GM18907 (cell line): Measurements from ENCODE around the gene MEGF11.

Source experiments
- ATAC-seq: cut with Tn5 transposase; IDR thresholded peaks from one replicate; pipeline ENCODE4 v1.9.1; 2021; ENCODE audit warnings: mild to moderate bottlenecking, moderate library complexity; ENCODE audit not compliant: unreplicated experiment

Gene MEGF11

DNA sequence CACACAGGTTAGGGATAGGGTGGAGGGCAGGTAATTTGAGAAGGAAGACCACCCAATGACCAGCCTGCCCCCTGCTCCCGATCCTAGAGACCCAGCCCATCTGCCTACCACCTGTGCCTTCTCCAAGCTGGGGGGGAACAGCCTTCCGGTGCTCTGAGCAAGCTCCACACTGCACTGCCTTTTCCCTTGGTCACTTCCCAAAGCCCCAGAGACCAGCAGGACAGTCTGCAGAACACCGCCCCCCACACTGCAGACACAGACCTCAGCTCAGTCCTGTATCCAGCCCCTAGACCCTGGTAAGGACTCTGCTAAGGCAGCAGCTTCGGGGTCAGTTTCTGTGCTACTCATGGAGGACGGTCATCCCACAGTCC lies 156.9 kb downstream of the MEGF11 start:
- ATAC-seq: no peak

DNA sequence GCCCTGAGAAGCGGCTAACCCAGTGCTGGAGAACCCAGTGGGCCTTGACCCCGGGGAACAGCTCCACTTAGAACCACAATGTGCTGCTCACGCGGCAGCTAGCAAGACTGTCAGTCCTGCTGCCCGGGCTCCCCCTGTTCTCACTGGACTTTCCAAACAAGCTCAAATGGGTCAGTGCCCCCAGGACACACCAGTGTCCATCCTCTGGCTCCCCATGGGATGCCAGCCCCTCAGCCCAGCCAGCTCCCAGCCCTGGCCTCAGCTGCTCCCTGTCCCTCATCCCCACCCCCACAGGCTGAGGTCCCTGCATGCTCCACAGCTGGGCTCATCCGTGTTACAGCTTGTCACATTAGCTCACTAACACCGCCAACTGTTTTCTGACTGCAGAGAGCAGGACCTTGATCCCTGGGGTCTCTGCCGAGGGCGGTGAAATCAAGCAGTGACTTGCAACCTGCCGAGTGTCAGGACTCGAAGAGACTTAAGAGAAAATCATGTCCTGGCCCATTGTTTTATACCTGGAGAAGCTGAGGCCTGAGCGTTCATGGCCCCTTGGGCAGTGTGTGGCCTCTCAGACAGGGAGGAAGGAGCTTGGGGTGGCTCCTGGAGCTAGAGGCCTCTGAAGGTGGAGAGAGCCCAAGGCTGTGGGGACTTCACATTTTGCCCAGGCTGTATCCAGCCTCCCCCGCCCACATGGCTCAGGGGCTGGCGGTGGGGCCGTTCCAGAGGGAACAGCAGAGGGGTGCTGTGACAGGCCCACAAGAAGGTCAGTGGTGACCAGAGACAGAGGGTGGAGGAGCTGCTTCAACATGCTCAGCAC lies 157.5 kb downstream of the MEGF11 start:
- no peak for ATAC-seq

DNA sequence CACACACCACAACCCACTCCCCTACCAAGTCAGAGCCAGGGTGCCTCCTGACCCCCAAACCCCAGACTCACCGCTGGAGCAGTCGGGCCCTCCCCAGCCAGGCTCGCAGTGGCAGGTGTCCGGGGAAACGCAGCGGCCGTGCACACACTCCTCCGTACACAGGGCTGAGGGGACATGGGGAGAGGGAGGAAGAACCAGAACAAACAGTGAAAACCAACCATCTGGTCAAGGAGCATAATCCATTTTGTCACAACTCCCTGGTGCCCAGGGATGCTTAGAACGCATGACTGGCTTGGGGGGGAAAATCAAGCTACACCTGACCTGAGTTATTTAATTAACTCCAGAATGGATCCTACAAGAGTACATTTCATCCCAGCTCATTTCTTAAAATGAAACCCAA lies 159.2 kb downstream of the MEGF11 start:
- ATAC-seq: no peak

DNA sequence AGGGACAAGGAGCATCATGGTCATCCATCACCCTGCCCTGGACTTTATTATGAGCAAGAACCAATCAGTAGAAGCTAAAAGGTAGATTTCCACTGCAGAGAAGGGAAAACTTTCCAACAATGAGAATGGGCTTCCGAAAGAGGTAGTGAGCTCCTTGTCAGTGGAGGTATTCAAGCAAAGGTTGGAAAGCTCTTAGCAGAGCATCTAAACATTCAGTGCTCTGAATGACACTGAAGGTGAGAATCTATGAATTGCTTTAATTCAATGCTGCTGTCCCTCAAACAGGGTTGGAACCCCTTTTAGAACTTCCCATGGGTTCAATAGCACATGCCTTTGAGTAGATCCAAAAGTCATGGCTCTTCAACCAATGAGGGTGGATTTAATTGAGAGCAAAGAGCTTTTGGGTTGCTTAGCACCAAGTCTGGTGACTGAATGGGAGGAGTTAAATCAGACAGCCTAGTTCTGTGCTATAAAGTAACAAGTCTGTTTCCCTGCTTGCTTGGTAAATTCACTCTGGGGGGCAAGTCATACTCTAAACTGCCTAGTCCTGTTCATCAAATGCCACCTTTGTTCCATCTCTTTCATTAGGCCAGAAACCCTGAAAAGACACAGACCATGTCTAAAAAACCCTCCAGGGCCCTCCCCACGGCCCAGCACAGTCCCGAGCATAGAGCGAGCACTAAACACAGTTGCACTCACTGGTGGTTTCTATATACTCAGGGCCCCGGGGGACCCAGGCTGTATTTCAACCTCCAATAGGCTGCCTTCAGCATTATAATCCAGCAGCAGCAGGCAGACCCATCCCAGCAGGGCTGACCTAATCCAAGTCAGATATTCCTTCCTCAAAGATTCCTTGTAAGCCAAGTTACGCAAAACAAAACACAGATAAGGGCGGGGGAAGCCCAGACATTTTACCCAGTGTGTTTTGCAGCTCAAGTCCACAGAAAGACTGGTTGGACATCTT lies 161.2 kb downstream of the MEGF11 start:
- no peak for ATAC-seq

DNA sequence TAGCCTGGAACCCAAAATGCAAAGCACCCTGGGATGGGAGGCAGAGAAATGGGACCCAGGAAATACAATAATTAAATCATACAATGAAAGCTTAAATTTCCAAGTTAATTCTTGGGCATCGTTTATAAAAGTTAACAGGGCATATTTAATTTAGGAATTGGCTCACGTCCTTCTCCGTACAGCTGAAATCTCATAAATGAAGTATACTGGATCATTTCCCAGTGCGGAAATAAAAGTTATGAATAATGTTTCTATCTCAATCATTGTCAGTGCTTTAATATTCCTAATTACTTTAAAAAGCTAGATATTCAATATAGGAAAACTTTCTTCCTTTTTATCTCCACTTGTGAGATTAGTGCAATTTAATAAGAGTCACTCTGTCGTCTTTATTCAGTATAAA lies 164.0 kb downstream of the MEGF11 start:
- ATAC-seq: no peak

DNA sequence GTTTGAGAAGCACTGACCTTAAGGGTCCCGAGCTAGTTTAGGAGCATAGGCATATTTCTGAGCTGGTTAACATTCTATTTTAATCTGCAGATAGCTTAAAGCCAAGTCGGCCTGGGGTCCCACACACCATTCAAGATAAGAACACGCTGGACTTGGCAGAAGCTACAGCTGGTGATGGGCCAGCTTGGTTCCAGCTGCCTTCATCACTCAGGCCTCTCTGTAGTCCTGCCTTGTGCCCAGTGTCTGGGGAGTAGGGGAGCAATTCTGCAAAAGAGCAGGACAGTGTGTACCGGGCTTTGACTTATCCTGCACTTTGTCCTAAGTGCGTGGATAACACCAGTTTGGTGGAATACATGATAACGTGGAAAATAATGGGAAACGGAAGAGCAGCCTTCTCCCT lies 164.5 kb downstream of the MEGF11 start:
- no peak for ATAC-seq

DNA sequence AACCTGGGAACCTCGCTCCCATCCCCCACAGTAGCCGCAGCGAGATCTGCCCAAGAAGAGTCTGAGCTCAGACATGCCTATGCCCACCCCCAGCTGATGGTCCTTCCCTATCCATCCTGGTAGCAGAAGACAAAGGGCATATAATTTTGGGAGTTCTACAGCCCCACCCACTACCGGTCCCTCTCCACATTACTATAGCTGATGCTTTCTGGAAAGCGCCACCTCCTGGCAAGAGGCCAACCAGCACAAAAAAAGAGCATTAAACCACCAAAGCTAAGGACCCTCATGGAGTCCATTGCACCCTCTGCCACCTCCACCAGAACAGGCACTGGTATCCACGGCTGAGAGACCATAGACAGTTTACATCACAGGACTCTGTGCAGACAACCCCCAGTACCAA lies 168.4 kb downstream of the MEGF11 start:
- ATAC-seq: no peak

DNA sequence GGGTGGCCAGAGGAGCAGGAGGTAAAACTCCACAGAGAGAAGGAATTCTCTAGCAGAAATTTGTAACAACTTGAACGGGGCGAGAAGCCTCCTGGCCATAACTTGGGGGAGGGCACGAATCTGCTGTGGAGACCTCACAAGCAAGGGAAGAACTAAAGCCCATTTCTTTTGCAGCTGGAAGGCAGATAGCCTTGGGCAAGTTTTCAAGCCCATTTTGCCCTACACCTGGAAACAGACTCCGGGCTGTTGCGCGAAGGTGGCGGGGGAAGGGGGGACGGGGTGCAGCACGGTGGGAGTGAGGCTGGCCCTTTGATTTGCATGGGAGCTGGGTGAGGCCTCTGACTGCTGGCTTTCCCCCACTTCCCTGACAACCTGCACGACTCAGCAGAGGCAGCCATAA lies 168.8 kb downstream of the MEGF11 start:
- no peak for ATAC-seq

DNA sequence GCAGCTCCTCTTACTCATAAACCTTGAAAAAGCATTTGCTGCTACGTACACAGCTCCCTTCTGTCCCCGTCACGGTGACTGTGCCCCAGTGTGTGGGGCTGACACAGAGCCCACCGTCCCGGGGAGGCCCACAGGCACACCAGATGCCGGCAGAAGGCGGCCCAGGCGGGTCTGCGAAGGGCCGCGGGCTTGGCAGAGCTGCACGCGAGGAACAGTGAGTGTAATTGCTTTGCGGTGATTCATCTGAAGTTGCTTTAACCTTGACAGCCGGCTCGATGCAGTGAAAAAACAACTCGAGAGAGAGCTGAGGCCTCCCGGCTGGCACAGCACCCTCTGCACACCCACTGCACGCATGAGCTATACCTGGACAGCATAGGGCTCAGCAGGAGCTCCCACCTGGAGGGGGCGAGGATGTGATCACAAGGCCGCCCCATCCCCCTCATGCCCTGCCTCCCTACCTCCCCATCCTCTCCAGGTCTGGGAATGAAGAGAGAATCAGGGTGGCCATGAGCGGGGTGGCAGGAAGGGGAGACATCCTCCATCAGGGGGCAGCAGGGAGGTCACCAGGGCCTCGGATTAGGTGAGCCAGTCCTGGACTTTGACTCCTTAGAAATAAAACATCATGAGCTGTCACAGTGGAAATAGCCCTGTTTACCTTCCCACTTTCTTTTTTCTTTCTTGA lies 172.7 kb downstream of the MEGF11 start:
- no peak for ATAC-seq

DNA sequence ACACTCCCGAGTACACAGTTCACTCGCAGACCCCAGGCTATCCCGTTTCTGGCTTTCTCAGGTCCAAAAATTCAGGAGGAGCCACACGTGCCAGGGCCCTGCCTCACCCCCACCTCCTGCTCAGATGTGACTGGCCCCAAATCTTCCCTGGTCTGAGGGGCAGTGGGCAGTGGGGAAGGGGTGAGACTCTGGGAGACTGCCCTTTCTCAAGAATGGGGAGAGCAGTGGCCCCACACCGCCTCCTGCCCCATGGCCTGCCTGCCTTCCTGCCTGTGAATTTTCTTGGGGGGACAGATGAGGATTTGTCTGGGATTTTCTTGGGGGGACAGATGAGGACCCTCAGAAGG lies 174.6 kb downstream of the MEGF11 start:
- ATAC-seq: no peak

DNA sequence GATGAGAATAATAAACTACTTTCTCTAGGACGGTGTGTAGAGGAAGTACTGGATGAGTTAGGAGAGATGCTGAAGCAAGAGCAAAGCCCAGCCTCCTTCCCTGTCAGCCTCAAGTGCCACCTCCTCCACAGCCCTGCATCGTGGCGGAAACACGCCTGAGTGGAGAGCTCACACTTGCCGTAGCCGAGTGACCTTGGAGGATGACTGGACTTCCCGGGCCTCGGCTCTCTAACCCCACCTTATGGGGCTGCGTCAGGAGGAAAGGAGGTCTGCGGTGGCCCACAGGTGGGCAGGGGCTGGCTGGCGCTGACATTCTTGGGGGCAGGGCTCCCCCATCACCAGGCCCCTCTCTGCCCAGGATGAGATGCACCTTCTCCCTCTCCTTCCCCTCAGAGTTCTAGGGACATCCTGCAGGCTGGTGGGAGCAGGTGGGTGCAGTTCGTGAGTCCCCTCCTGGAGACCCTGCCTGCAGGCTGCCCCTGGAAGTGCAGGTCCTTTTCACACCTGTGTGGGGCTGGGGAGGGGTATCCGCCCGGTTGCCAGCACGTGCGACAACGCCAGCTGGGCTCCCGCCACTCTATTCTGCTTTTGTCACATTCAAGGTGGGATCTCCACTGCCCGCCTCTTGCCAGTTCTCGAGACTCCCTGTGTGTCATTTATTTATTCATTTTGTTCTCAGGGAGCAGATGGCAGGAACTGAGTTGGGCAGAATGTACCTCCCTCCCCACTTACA lies 175.2 kb downstream of the MEGF11 start:
- ATAC-seq: no peak

DNA sequence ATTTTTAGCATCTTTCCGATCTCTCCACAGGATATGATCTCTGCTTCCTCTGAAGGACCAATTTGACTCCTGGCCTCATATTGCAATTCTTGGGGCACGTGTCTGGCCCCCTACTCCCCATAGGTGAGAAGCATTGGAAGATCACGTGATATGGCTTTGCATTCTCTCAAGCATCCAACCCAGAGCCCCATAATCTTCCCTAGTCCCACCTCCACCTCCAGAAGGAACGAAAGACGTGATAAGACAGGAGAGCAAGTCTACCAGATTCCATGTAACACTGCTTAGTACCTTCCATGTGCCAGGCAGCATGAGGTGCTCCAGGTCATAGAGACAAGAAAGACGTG lies 176.3 kb downstream of the MEGF11 start:
- no peak for ATAC-seq

DNA sequence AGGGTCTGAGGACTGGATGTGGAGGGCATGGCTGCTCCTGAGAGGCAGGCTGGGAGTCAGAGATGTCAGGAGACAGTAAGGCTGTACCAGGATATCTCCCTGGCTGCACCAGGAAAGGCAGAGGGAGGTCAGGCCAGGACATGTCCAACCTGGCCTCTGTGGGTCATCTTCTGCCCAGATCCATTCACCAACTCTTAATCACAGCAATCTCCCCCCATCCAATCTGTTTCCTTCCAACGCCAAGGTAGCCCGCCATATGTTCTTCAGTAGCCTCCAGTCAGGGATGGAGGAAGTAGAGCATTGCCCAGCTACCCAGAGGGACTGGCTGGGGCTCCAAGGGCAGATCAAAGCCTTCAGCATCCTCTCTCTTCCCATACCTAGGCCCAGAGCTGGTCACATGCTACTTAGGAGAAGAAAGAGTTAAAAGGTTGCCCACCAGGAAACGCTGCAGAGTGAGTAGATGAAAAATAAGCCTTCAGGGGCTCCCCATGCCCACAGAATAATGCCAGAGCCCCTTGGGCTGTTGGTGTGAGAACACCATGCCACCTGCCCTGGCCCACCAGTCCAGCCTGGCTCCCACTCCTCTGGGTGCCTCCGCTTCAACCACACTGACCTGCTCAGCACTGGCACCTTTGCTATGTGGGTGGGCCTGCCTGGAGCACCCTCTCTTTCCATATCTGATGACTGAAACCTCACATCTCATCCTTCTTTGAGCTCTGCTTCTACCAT lies 176.8 kb downstream of the MEGF11 start:
- no peak for ATAC-seq

DNA sequence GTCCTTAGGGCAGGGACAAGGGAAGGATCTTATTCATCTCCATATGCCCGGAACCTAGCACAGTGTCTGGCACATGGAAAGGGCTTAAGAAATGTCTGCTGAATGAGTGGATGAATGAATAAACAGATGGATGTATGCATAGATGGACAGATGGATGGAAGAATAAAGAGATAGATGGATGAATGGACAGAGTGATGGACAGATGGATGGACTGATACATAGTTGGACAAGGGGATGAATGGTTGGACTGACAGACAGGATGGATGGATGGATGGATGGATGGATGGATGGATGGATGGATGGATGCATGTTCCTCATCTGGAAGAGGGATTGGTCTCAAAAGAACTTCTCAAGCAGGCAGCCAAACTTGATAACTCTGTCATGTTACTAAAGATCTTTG lies 177.6 kb downstream of the MEGF11 start:
- no peak for ATAC-seq

DNA sequence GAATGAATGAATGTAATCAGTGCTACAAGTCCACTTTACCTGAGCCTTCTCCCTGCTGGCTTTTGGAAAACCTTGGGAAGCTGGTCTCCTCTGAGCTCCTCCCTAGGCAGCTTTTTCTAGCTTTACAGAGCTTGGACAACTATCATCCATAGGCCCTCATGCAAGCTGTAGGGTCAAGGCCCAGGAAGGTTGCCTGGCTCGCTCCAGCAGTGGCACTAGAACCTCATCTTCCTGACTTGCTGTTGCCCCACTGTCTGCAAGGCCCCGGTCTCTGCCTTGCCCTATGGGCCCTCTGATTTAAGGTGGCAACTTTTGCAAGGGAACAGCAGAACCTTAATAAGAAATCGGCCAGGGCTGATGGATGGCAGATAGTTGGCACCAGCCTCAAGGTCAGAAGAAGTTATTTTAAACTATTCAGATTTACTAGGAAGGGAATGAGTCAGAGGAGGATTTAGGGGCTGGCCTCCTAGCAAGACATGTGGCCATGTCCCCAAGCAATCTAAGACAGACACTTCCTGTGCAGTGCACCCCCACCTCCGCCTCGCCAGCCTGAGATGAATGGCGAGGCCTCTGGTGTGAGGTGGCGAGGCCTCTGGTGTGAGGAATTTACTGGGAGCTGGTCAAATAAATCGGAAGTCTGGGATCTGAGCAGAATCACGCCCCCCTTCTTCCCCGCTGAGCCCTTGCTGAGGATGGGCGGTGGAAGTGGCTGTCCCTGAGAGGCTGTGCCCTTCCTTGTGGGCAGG lies 180.8 kb downstream of the MEGF11 start:
- no peak for ATAC-seq

DNA sequence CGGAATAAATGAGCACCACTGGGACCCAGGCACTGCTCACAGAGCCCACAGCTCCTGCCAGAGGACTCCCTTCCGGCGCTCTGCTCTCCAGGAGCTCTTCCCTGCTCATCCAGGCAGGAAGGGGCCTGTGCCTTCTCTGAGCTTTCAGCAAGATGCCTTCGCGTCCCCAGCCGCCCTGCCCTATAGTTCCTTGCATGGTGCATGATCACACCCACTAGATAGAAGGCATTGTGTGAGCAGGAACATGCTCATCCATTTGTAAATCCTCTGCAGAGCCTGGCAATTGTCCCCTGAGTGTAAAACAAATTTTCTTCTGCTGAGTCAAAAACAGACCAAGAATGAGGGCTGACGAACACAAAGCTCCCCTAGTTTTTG lies 181.6 kb downstream of the MEGF11 start:
- ATAC-seq: no peak

DNA sequence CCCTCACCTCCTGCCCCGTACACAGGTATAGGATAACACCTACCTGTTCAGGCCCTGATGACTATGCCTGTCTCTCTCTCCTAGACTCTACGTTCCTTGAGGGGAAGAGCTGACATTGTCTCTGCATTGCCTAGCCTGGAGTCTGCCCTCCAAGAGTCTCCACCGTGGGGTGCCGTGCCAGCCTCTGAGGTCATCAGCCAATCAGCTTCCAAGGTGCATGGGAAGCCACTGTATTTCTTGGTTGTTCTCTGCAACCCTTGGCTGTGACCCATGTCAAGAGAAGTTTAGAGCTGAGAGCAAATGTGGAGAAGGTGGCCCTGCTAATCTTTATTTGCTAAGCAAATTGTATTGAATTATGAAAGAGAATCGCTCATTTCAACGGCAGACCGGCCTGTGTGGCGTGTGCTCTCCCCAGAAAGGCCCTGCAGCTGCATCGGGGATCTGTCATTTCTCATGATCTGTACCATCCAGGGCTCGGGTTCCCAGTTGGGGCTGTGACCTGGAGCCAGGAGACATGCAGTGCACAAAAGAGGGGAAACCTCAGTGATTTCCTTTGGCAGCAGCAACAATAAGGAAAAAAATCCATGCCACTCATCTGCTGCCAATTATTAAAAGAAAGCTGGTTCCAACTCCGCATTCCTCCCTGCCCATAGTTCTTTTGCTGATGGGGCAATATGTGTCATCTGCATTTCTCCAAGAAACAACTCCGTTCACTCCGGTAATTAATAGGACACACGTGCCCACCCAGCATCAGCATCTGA lies 182.2 kb downstream of the MEGF11 start:
- ATAC-seq: no peak

DNA sequence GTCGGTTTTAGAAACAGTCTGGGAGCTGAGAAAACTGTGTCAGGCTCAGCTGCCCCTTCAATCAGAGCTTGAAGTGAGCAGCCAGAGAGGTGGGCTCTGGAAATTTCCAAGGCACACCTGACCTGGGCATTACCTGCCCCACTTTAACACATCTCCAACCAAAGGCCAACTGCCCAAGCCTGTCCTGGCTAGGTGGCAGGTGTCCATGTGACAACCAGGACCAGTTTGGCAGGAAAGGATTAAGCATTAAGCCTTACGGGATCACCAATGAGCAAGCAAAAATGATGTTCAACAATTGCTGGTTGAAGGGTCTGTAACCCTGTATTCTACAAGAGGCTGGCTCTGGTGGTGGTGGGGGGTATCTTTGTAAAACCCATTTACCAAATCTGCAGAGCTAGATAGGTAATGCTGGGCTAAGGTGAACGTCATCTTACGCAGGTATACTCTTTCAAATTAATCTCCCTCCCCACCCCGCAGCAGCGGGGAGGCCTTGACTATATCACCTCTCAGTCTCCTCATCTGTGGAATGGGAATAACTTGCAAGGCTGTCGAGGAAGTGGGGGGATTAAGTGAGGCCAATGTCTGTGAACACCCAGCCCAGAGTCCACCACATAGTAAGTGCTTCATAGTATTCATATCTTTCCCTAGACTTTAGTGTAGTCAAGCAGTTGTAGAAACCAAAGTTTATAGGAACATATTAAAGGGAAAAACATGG lies 183.2 kb downstream of the MEGF11 start:
- ATAC-seq: no peak
